Activated CD8-positive, alpha-beta memory T cell treated with anti-CD3 and anti-CD28 coated beads for 1 hour (primary cell): ENCODE results near the gene BCAS3.

Experiments used
- DNase-seq, 2 donors: peaks; one replicate each; pipeline ENCODE4 v3.0.0-alpha.2; 2020; ENCODE audit warnings: low read depth in 1 of 2; ENCODE audit errors: extremely low read depth in 1 of 2

The BCAS3 gene

GRCh38 chr17:61116577-61116976, 438.9 kb downstream of the BCAS3 start:
- DNase-seq, result no peak

GRCh38 chr17:61117983-61118382, 440.3 kb downstream of the BCAS3 start:
- no peak for DNase-seq

- DNase-seq, result no peak
Observed at GRCh38 chr17:61118871-61119270, 441.2 kb downstream of the BCAS3 start.

GRCh38 chr17:61122326-61122913, 444.8 kb downstream of the BCAS3 start:
- DNase-seq, result no peak

- no peak for DNase-seq
Observed at GRCh38 chr17:61124562-61124961, 446.9 kb downstream of the BCAS3 start.

GRCh38 chr17:61126473-61127249, 449.0 kb downstream of the BCAS3 start:
- no peak for DNase-seq

- no peak for DNase-seq
Observed at GRCh38 chr17:61127960-61128359, 450.3 kb downstream of the BCAS3 start.

GRCh38 chr17:61128661-61129115, 451.0 kb downstream of the BCAS3 start:
- DNase-seq, result no peak

GRCh38 chr17:61129267-61130254, 451.9 kb downstream of the BCAS3 start:
- no peak for DNase-seq

- DNase-seq, result no peak
Observed at GRCh38 chr17:61130330-61130729, 452.7 kb downstream of the BCAS3 start.

- DNase-seq, result no peak
Observed at GRCh38 chr17:61131585-61131984, 453.9 kb downstream of the BCAS3 start.

GRCh38 chr17:61132524-61132923, 454.9 kb downstream of the BCAS3 start:
- DNase-seq, result no peak

GRCh38 chr17:61133853-61134252, 456.2 kb downstream of the BCAS3 start:
- DNase-seq, result no peak

GRCh38 chr17:61134551-61135235, 457.0 kb downstream of the BCAS3 start:
- DNase-seq, result no peak

- no peak for DNase-seq
Observed at GRCh38 chr17:61135782-61136181, 458.1 kb downstream of the BCAS3 start.

GRCh38 chr17:61136296-61136695, 458.6 kb downstream of the BCAS3 start:
- DNase-seq, result no peak

GRCh38 chr17:61139219-61139618, 461.6 kb downstream of the BCAS3 start:
- peak; percentile 12 to 13 for DNase-seq

GRCh38 chr17:61140081-61140786, 462.6 kb downstream of the BCAS3 start:
- DNase-seq, result no peak

- DNase-seq, result no peak
Observed at GRCh38 chr17:61143026-61143425, 465.4 kb downstream of the BCAS3 start.

- DNase-seq, result no peak
Observed at GRCh38 chr17:61144137-61144536, 466.5 kb downstream of the BCAS3 start.
